Mucosa of rectum (tissue), 2 donors: ENCODE data around the gene TP63.

Source experiments
- H3K27ac ChIP-seq, 2 donors: one replicate each; pipeline ENCODE4 v1.7.0; 2013; ENCODE audit warnings: inconsistent platforms in 2 of 2, low read depth in 2 of 2, low read length in 2 of 2
- H3K27me3 ChIP-seq, 2 donors: one replicate each; pipeline ENCODE4 v1.7.0; 2013; ENCODE audit warnings: low read length in 2 of 2; ENCODE audit not compliant: control insufficient read depth in 2 of 2, insufficient read depth in 2 of 2
- H3K36me3 ChIP-seq, 2 donors: one replicate each; pipeline ENCODE4 v1.7.0; 2013; ENCODE audit warnings: low read length in 2 of 2; ENCODE audit not compliant: control insufficient read depth in 2 of 2, insufficient read depth in 2 of 2
- H3K4me1 ChIP-seq, 2 donors: one replicate each; pipeline ENCODE4 v1.7.0; 2013; ENCODE audit warnings: low read length in 2 of 2, mild to moderate bottlenecking in 1 of 2; ENCODE audit not compliant: control insufficient read depth in 2 of 2, insufficient read depth in 2 of 2
- H3K4me3 ChIP-seq, 2 donors: one replicate each; pipeline ENCODE4 v1.7.0; 2013; ENCODE audit warnings: low read length in 2 of 2
- H3K9ac ChIP-seq, 2 donors: one replicate each; pipeline ENCODE4 v1.7.0; 2013; ENCODE audit warnings: low read length in 2 of 2, low read depth in 1 of 2, mild to moderate bottlenecking in 1 of 2
- H3K9me3 ChIP-seq, 2 donors: one replicate each; pipeline ENCODE4 v1.7.0; 2013; ENCODE audit warnings: low read length in 2 of 2; ENCODE audit not compliant: control insufficient read depth in 2 of 2
- donor health status: healthy.
- donor health status: Normal muscosa, but diverticular disease.

The TP63 gene

GRCh38 chr3:189786479-189787064 is 155.4 kb downstream of the TP63 start:
- H3K4me1 ChIP-seq = no peaks in the 10 kb centered on the region
- H3K27me3 ChIP-seq = no peaks in the 10 kb centered on the region
- no peak overlapping the region for H3K4me3 ChIP-seq
- H3K9ac ChIP-seq = no peak overlapping the region
- no peak overlapping the region for H3K27ac ChIP-seq
- no peaks in the 10 kb centered on the region for H3K9me3 ChIP-seq
- no peaks in the 10 kb centered on the region for H3K36me3 ChIP-seq

- no peaks in the 10 kb centered on the region for H3K9me3 ChIP-seq
- no peaks in the 10 kb centered on the region for H3K27me3 ChIP-seq
- H3K36me3 ChIP-seq = no peaks in the 10 kb centered on the region
- no peak overlapping the region for H3K4me3 ChIP-seq
- no peak overlapping the region for H3K9ac ChIP-seq
- H3K27ac ChIP-seq = no peak overlapping the region
- no peaks in the 10 kb centered on the region for H3K4me1 ChIP-seq
Observed at GRCh38 chr3:189787191-189787590, 156.0 kb downstream of the TP63 start.

GRCh38 chr3:189787632-189788031 is 156.4 kb downstream of the TP63 start:
- no peaks in the 10 kb centered on the region for H3K9me3 ChIP-seq

GRCh38 chr3:189789432-189789831 is 158.2 kb downstream of the TP63 start:
- Histone ChIP-seq H3K27ac (no peak overlapping the region), H3K36me3 (no peaks in the 10 kb centered on the region), H3K9ac (no peak overlapping the region), H3K27me3 (no peaks in the 10 kb centered on the region), H3K4me1 (no peaks in the 10 kb centered on the region), H3K4me3 (no peak overlapping the region), H3K9me3 (no peaks in the 10 kb centered on the region)

More at GRCh38 chr3:189787632-189788031, 156.4 kb downstream of the TP63 start:
- Histone ChIP-seq H3K4me1 (no peaks in the 10 kb centered on the region), H3K27ac (no peak overlapping the region), H3K9ac (no peak overlapping the region), H3K36me3 (no peaks in the 10 kb centered on the region), H3K4me3 (no peak overlapping the region), H3K27me3 (no peaks in the 10 kb centered on the region)

GRCh38 chr3:189790658-189791057 is 159.5 kb downstream of the TP63 start:
- Histone ChIP-seq H3K4me1 (no peaks in the 10 kb centered on the region), H3K36me3 (no peaks in the 10 kb centered on the region), H3K4me3 (no peak overlapping the region), H3K27me3 (no peaks in the 10 kb centered on the region), H3K27ac (no peak overlapping the region), H3K9me3 (no peaks in the 10 kb centered on the region), H3K9ac (no peak overlapping the region)

GRCh38 chr3:189792046-189792929 is 161.1 kb downstream of the TP63 start:
- Histone ChIP-seq H3K9ac (no peak overlapping the region), H3K4me1 (no peaks in the 10 kb centered on the region), H3K4me3 (no peak overlapping the region), H3K27ac (no peak overlapping the region), H3K9me3 (no peaks in the 10 kb centered on the region), H3K36me3 (no peaks in the 10 kb centered on the region), H3K27me3 (no peaks in the 10 kb centered on the region)

- H3K27ac ChIP-seq = no peak overlapping the region
- no peaks in the 10 kb centered on the region for H3K9me3 ChIP-seq
- no peaks in the 10 kb centered on the region for H3K4me1 ChIP-seq
- no peak overlapping the region for H3K9ac ChIP-seq
- no peak overlapping the region for H3K4me3 ChIP-seq
- no peaks in the 10 kb centered on the region for H3K27me3 ChIP-seq
- H3K36me3 ChIP-seq = no peaks in the 10 kb centered on the region
Observed at GRCh38 chr3:189794518-189794917, 163.3 kb downstream of the TP63 start.

- Histone ChIP-seq H3K27me3 (no peaks in the 10 kb centered on the region), H3K4me1 (no peaks in the 10 kb centered on the region), H3K4me3 (no peak overlapping the region), H3K9ac (no peak overlapping the region), H3K27ac (no peak overlapping the region), H3K9me3 (no peaks in the 10 kb centered on the region), H3K36me3 (no peaks in the 10 kb centered on the region)
Observed at GRCh38 chr3:189797103-189797750, 166.0 kb downstream of the TP63 start.

GRCh38 chr3:189799366-189799765 is 168.2 kb downstream of the TP63 start:
- H3K27ac ChIP-seq = no peak overlapping the region
- H3K4me3 ChIP-seq = no peak overlapping the region
- H3K9ac ChIP-seq = no peak overlapping the region
- no peaks in the 10 kb centered on the region for H3K36me3 ChIP-seq
- H3K4me1 ChIP-seq = no peaks in the 10 kb centered on the region
- H3K9me3 ChIP-seq = no peaks in the 10 kb centered on the region
- no peaks in the 10 kb centered on the region for H3K27me3 ChIP-seq

GRCh38 chr3:189800436-189800835 is 169.2 kb downstream of the TP63 start:
- Histone ChIP-seq H3K4me1 (no peaks in the 10 kb centered on the region), H3K36me3 (no peaks in the 10 kb centered on the region), H3K27ac (no peak overlapping the region), H3K9me3 (no peaks in the 10 kb centered on the region), H3K9ac (no peak overlapping the region), H3K4me3 (no peak overlapping the region), H3K27me3 (no peaks in the 10 kb centered on the region)
